GM18502 (cell line): ENCODE data around the gene GJD4.

Experiments used
- ATAC-seq: cut with Tn5 transposase; IDR thresholded peaks from one replicate; pipeline ENCODE4 v1.9.1; 2021; ENCODE audit warnings: mild to moderate bottlenecking; ENCODE audit not compliant: unreplicated experiment, poor library complexity

The GJD4 gene

DNA sequence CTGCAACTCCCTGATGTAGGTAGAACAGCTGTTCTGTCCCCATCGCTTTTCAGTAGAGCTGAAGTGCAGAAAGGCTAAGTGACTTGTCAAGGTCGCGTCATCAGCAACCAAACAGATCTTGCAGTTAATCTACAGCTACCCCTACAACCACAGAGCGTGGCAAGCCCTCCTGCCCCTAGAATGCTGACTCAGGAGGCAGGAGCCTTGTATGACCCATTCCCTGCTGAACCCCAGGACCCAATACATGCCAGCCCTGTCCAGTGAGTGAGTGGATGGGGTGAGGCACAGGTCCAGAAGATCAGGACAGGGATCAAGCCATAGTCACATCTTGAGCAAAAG, 26.6 kb upstream of the GJD4 start:
- no peak for ATAC-seq

DNA sequence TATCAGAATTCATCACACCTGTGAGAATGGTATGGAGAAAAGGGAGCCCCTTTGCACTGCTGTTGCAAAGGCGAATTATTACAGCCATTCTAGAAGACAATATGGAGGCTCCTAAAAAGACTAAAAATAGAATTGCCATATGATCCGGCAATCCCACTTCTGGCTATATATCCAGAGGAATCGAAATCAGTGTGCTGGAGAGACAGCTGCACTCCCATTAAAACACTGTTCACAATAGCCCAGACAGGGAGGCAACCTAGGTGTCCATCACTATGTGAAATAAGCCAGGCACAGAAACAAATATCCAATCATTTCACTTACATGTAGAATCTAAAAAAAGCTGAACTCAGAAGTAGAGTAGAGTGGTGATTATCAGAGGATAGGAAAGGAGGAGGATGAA, 26.0 kb upstream of the GJD4 start:
- no peak for ATAC-seq

DNA sequence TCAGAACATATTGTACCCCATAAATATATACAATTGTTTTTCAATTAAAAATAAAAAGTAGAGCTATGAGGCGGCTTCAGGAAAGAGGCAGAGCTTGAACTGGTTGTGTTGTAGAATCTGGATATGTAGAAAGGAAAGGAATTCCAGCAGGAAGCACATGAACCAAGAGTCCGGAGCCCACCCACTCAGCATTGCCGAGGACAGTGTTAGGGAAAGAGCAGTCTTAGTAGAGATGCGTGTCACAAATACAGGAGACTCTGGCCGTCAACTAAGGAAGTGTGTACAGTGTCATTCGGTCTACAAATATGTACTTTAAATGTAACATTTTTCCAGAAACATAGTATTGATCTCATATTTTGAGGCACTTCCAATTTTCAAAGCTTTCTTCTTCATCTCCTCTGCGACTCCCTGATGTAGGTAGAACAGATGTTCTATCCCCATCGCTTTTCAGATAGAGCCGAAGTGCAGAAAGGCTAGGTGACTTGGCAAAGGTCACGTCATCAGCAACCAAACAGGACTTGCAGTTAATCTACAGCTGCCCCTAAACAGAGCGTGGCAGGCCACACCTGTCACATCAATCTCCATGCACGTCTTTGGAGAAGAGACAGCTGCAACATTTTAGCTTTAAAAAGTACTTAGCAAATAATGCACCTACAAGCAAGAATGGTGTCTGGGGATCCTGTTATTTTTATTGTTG, 25.3 kb upstream of the GJD4 start:
- no peak for ATAC-seq

DNA sequence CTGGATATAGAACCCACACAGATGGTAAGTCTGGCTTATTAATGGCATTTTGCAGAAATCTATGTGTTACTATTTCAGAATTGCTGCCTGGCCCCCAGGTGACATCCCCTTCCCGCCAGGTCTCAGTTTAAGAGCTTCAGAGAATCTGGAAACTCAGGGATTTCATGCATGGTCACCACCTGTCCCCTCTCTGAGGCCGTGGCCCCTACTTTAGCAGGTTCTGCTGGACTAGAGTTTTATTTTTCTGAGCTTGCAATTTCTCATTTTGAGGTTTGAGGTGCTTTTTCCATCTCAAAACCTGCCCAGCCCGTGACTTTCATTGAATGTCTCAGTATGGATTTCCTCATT, 24.7 kb upstream of the GJD4 start:
- ATAC-seq: no peak

DNA sequence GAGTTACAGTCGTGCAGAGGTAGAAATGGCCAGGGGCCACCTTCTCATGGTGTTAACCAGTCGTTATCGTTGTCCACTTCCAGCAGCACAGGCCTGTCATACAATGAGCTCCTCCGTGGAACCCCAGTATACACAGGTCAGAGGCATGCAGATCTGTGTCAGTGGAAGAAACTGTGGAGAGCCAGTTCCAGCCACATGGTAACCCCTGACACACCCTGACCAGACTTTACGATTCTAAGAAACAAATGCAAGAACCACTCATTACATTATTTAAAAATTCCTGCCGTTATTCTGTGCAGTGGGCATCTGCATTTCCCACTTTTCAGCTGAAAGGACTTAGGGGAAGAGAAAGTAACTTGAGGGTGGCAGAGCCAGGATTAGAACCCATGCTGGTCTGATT, 23.5 kb upstream of the GJD4 start:
- ATAC-seq: no peak

GRCh38 chr10:35584946-35585345, 20.2 kb upstream of the GJD4 start:
- ATAC-seq: no peak

GRCh38 chr10:35585356-35585755, 19.8 kb upstream of the GJD4 start:
- ATAC-seq: no peak

DNA sequence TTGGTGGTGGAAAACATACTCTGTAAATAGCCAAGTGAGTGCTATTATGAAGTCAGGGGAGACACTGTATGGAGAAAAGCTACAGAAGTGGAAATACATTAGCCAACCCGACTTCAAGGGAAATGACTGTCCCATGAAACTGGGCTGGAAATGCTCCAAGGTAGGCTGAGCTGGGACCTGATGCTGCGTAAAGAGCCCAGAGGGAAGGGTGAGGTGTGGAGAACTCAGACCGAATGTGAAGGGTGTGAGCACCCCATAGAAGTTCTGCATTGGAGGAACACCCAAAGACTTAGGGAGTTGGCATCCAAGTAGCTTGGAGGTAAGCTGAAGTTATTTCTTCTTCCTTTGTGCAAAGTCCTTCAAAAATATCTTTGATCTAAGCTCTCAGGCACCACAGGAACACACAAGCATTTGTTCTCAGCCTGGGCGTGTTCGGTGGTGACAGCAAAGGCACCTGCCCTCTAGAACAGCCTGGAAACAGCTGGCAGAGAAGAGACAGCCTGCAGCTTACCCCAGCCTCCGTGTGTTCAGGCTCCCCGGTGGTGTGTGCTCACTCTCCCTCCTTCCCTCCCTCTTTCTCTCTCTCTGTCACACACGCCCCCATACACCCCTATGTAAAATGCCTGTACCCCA, 19.1 kb upstream of the GJD4 start:
- ATAC-seq: no peak

GRCh38 chr10:35588836-35589235, 16.3 kb upstream of the GJD4 start:
- no peak for ATAC-seq

DNA sequence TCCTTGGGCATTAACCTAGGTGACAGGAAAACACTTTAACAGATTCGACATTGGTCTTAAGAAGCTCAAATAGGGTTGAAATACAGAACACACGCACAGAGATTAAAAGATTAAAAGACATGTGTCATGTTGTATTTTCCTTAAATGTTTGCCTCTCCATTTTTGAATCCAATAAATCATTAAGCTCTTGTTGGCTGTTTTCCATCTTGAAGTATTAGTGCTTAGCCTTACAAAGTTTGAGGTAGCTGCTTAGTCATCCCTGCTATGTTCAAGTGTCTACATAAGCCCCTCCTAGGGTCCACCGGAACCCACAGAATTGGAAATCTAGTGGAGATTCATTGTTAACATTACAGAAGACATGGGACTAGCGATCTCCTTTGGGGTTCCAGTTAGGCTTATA, 12.7 kb upstream of the GJD4 start:
- no peak for ATAC-seq

GRCh38 chr10:35594115-35595079, 10.7 kb upstream of the GJD4 start:
- no peak for ATAC-seq

DNA sequence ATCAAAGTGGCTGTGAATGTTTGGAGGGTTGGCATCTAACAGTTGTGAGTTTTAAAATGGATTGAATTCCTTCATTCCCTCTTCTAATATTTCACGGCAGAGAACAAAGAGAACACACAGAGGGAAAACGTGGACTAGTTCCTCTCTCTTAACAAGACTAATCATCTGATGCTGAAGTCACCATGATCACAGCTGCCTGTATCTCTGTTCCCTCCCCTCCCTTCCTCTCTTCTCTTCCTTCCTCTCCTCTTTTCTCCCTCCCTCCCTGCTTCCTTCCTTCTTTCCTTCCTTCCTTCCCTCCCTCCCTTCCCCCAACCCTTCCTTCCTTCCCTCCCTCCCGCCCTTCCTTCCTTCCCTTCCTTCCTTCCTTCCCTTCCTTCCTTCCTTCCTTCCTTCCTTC, 10.0 kb upstream of the GJD4 start:
- ATAC-seq: no peak

DNA sequence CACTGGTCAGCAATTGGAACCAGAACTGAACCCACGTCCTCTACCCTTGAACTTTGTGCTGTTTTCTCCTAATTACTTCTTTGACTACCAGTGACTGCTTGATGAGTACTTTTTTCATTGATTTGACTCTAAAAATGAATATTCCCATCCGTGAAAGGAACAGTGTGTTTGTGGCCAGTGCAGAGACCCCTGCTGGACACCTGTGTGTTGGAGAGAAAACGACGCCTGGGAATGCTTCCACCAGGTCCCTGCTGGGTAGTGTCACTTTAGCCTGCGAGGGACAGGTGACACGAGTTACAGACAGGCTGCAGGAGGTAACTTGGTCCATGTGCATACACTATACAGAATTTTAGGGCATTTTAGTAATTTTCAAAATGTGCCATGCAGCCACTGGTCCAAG, 6.8 kb upstream of the GJD4 start:
- no peak for ATAC-seq

DNA sequence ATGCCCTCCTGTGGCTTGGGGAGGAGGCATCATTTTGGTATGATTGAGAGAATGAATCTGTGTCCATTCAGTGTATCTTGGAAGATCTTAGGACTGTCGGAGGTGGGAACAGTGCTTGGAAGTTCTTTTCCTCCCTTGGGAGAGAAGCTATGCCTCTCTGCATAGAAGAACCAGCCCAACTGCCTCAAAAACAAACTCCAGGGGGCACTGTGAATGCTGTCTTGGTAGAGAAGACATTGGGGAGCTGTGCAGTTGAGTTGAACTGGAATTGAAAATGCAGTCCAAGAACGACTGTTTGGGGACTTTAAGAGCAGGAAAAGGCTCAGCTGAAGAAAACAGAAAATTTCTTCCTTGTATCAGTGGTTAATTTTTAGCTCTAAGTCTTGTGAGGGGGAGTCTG, 4.9 kb upstream of the GJD4 start:
- no peak for ATAC-seq

DNA sequence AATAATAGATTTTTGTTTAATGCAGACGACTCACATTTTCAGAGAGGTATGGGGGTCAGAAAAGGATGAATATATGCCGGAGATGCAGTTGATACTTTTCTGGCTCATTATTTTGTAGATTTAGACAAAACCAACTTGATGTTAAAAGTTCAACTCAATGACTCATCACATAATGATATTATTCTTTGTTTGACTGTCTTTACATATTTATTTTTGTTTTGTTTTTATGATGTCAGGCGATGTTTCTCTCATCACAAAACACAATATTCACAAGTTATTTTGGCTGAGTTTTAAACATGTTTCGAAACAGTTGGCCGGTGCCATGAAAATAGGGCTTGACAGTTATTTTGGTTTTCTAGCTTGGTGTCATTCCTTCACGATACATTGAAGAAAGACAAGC, 1.3 kb downstream of the GJD4 start:
- no peak for ATAC-seq

- ATAC-seq: no peak
Measured at GRCh38 chr10:35607475-35608327, 2.6 kb downstream of the GJD4 start.

GRCh38 chr10:35608328-35608672, 3.2 kb downstream of the GJD4 start:
- no peak for ATAC-seq

- no peak for ATAC-seq
Measured at GRCh38 chr10:35611750-35612149, 6.6 kb downstream of the GJD4 start.

- no peak for ATAC-seq
Measured at GRCh38 chr10:35612385-35613106, 7.4 kb downstream of the GJD4 start.

DNA sequence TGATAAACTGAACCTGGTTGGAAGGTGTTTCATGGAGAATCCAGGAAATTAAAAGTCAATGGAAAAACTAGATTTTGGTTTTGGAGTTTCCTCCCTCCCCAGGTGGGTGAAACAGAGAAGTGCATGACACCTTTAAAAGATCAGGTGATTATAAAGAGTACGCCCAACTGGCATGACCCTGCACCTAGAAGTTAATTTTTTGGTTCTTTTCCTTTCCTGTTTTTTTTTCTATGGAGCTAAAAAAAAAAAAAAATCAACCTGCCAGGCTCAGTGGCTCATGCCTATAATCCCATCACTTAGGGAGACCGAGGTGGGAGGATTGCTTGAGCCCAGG, 7.9 kb downstream of the GJD4 start:
- no peak for ATAC-seq
